Thymus (tissue), 11 donors: Measurements from ENCODE around the gene F5. TPM values are rescaled to one million over a fixed set of nuclear protein-coding genes. Genes with fewer than 3 reads are reported as not detected.
"Not testable (repeated sequence)": the region's sequence is repeated elsewhere in the genome, so short reads cannot be mapped to it uniquely, and the experiment has no call there.

Experiments used
- DNase-seq, 9 donors: peaks; one replicate each; pipeline ENCODE4 v3.0.0-alpha.2; 2013; ENCODE audit warnings: low spot score in 9 of 9, low read depth in 6 of 9, missing footprints in 1 of 9
- H3K27ac ChIP-seq, 2 donors: one replicate each; pipeline ENCODE4 v1.5.1; 2013; ENCODE audit warnings: control low read depth in 1 of 2, low read depth in 1 of 2, low read length in 1 of 2, mild to moderate bottlenecking in 1 of 2, moderate library complexity in 1 of 2
- H3K27me3 ChIP-seq, 2 donors: one replicate each; pipeline ENCODE4 v1.5.1; 2013; ENCODE audit warnings: low read length in 1 of 2; ENCODE audit not compliant: control insufficient read depth in 2 of 2, insufficient read depth in 1 of 2
- H3K36me3 ChIP-seq, 2 donors: one replicate each; pipeline ENCODE4 v1.5.1; 2013; ENCODE audit warnings: low read length in 1 of 2, mild to moderate bottlenecking in 1 of 2, moderate library complexity in 1 of 2; ENCODE audit not compliant: control insufficient read depth in 2 of 2, insufficient read depth in 2 of 2
- H3K4me1 ChIP-seq, 2 donors: one replicate each; pipeline ENCODE4 v1.5.1; 2013; ENCODE audit warnings: low read length in 2 of 2; ENCODE audit not compliant: control insufficient read depth in 2 of 2, insufficient read depth in 2 of 2
- H3K4me3 ChIP-seq, 2 donors: one replicate each; pipeline ENCODE4 v1.5.1; 2013; ENCODE audit warnings: low read length in 2 of 2, control low read depth in 1 of 2, mild to moderate bottlenecking in 1 of 2
- H3K9me3 ChIP-seq, 2 donors: one replicate each; pipeline ENCODE4 v1.5.1; 2013; ENCODE audit warnings: low read length in 1 of 2, mild to moderate bottlenecking in 1 of 2; ENCODE audit not compliant: control insufficient read depth in 2 of 2, insufficient read depth in 1 of 2
- WGBS: extraction: QIAGEN DNeasy Blood & Tissue Kit; methylation state at CpG from one replicate; pipeline ENCODE4 v1.1.7; 2013; 5-methylcytosine and 5-hydroxymethylcytosine counted together
- polyA plus RNA-seq: library from polyadenylated mRNA; stranded (reverse); fragments of 200-250 nt; gene quantifications from one replicate; pipeline ENCODE4 v1.2.3, GENCODE V29; 2013
- total RNA-seq: library from RNA; stranded (reverse); fragments of 120-200 nt; gene quantifications from one replicate; pipeline ENCODE4 v1.2.4, GENCODE V29; 2013
- donor health status: healthy.

Gene F5
- total and polyA plus RNA-seq, 2 donors, result 0.85 to 4.1 TPM

DNA sequence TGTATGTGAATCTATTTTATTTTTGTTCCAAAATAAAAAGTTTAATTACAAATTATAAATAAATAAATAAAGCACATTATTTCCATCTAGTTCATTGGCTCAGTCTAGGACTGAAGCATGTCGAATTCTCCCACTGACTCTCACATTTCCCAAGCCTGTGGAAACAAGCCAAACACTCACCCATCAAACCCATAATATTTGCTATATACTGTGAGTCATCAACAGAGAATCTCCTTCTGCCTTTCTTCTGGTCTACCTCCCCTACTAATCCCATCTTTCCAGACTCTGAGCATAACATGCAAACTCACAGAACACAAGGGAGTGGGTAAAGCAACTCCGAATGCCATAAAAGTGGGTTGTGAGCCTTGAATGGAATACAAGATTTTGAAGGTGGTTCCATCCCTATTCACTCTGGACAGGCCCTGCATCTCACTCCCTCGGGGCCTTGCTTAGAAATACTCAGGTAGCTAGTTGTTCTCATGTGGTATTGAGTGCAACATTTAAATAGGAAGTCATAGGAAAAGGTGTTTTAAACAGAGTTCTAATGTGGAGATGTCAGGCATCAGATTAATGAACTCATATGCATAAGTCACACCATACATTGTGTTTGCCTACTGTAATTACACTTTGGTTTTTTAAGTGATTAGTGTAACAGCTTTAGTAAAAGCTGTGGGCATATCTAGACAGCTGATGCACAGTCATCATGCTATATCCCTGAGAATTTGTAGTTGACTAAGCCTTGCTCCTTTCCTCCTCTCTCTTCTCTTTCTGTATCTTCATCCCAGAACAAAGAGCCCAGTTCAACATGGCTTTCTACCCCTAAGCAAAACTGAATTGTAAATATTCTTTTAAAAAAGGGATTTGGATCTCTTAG lies 47.0 kb downstream of the F5 start:
- Histone ChIP-seq H3K27me3 (no peaks in the 10 kb centered on the region), H3K4me1 (no peaks in the 10 kb centered on the region), H3K4me3 (no peak overlapping the region), H3K9me3 (no peaks in the 10 kb centered on the region), H3K36me3 (no peaks in the 10 kb centered on the region), H3K27ac (no peak overlapping the region)
- WGBS, result 94% methylated on average over 3 of the region's 3 CpGs
- no peak for DNase-seq

- Histone ChIP-seq H3K27me3 (no peaks in the 10 kb centered on the region), H3K27ac (no peak overlapping the region), H3K4me1 (no peaks in the 10 kb centered on the region), H3K9me3 (no peaks in the 10 kb centered on the region), H3K4me3 (no peak overlapping the region), H3K36me3 (no peaks in the 10 kb centered on the region)
- DNase-seq, result no peak
- 98% methylated on average over 2 of the region's 2 CpGs for WGBS
Measured at GRCh38 chr1:169534653-169535052, 51.6 kb downstream of the F5 start.

GRCh38 chr1:169533528-169534190 lies 52.6 kb downstream of the F5 start:
- H3K27me3 ChIP-seq, H3K27ac ChIP-seq, DNase-seq, H3K4me1 ChIP-seq, H3K4me3 ChIP-seq, H3K9me3 ChIP-seq, H3K36me3 ChIP-seq: not testable (repeated sequence)
- 96% methylated on average over 9 of the region's 9 CpGs for WGBS

- no peak overlapping the region for H3K27ac ChIP-seq
- H3K4me1 ChIP-seq, result peaks cover 8 to 19% of the 10 kb centered on the region in 2 donors
- no peak for DNase-seq
- no peak overlapping the region for H3K4me3 ChIP-seq
- no peaks in the 10 kb centered on the region for H3K36me3 ChIP-seq
- H3K27me3 ChIP-seq, result no peaks in the 10 kb centered on the region
- no peaks in the 10 kb centered on the region for H3K9me3 ChIP-seq
- 97% methylated on average over 3 of the region's 3 CpGs for WGBS
Measured at GRCh38 chr1:169530448-169530847, 55.8 kb downstream of the F5 start.

DNA sequence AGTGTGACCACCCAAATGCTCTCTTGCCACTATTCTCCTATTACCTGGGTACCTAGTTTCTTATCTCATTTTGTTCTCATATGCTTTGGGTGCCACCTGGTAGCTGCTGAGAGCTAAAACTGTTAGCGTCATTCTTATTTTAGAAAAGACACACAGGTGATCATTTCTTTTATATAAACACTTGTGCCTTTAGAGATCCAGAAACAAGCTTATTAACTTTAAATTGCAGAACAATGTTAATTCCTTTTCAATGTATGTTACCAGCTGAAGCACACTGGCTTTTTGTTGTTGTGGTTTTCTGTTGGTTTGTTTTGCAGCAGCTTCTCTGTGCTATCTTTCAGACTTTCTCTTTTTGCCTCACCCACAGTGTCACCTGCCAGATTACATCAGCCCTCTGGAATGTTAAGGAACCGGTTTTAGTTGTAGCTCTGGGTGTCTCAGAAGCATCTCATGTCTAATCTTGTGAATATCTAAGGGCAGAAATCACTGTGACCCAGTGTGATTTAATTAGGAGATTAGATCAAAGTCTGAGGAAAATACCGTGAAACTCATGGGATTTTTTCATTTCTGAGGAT lies 57.1 kb downstream of the F5 start:
- H3K27ac ChIP-seq, result peak overlapping the region; percentile 19 to 84
- H3K4me3 ChIP-seq, result no peak overlapping the region
- H3K4me1 ChIP-seq, result peaks cover 8 to 19% of the 10 kb centered on the region in 2 donors
- no peaks in the 10 kb centered on the region for H3K27me3 ChIP-seq
- peak in 6 of 9 donors; percentile 24 to 77 (median 44) for DNase-seq
- H3K36me3 ChIP-seq, result no peaks in the 10 kb centered on the region
- 29% methylated on average over 3 of the region's 3 CpGs for WGBS
- no peaks in the 10 kb centered on the region for H3K9me3 ChIP-seq

DNA sequence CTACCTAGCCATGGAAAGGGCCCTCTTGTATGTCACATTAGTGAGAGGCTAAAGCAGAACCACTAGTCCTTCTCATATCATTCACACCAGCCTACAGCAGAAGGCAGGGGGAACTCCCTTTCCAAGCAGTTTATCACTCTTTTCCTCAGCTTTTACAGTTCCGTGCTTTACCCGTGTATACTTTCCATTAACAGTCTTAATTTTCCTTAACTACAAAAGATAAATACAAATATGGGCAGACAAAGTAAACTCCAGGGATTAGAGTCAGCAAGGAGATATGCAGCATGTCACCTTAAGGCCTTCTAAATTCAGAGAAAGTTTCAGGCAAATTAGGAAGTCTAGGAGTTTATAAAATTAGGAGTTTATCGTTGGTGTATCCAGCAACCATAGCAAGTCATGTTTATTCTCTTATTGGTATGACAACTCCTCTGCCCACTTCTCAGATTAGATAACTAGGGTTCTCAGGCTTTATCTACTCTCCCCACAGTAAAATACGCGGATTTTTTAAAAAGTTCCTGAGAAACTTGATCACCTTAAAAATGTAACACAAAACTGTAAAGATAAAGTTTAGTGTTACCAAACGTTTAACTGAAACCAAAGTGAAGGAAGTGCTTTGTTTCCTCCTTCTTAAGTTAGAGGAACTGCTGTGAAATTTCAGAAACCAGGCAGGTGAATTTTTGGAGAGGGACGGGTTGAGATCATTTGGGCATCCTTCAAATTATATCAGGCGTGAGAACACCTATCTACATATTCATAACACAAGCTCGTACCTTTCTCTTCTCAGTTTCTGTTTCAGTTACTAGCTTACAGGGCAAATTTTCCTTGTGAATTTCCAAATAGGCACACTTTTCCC lies 57.8 kb downstream of the F5 start:
- 32% methylated on average over 9 of the region's 9 CpGs for WGBS
- no peak overlapping the region for H3K4me3 ChIP-seq
- peak overlapping the region; percentile 19 to 84 for H3K27ac ChIP-seq
- H3K9me3 ChIP-seq, result no peaks in the 10 kb centered on the region
- H3K4me1 ChIP-seq, result peaks cover 8 to 19% of the 10 kb centered on the region in 2 donors
- H3K36me3 ChIP-seq, result no peaks in the 10 kb centered on the region
- DNase-seq, result peak in 1 of 9 donors; percentile 30
- no peaks in the 10 kb centered on the region for H3K27me3 ChIP-seq

DNA sequence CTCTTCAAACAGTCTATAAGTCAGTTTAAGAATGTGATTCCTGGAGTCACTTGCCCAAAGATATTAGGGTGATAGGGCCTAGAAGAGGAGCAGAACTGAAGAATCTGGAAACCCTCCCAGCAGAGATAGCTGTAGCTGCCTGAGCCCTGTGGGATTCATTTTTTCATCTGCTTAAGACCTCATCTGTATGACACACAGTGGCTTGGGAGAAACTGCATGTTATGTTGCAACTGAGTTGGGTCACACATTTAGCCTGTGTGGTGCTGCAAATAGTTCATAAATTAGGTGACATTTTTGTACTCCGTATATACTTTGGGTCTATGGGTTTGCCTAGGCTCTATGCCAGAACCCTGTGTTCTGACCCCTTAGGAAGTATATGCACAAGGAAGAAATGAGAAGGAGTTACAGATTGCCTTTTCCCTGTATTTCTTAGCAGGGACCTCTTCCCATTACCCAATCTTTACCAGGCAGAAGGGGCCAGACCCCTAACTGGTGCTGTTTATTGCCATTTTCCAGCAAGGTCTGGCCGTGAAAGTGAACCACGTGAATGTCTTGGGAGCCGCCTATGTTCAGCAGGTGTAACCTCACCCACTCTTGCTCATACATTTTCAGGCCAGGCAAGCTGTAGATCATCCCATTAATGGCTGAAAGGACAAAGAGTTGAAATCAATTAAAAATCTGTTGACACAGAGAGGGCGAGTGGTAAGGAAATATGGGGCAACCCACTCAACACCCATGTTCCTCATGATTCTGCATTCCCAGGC lies 58.6 kb downstream of the F5 start:
- 97% methylated on average over 5 of the region's 5 CpGs for WGBS
- no peaks in the 10 kb centered on the region for H3K36me3 ChIP-seq

GRCh38 chr1:169527001-169527400 lies 59.3 kb downstream of the F5 start:
- WGBS, result 98% methylated on average over 3 of the region's 3 CpGs
- no peak overlapping the region for H3K27ac ChIP-seq
- H3K4me3 ChIP-seq, result no peak overlapping the region
- H3K4me1 ChIP-seq, result peaks cover 8 to 19% of the 10 kb centered on the region in 2 donors
- no peaks in the 10 kb centered on the region for H3K36me3 ChIP-seq
- DNase-seq, result no peak
- no peaks in the 10 kb centered on the region for H3K27me3 ChIP-seq
- no peaks in the 10 kb centered on the region for H3K9me3 ChIP-seq

More for the DNA sequence above, 58.6 kb downstream of the F5 start:
- Histone ChIP-seq H3K27ac (no peak overlapping the region), H3K27me3 (no peaks in the 10 kb centered on the region), H3K4me1 (peaks cover 8 to 19% of the 10 kb centered on the region in 2 donors), H3K4me3 (no peak overlapping the region), H3K9me3 (no peaks in the 10 kb centered on the region)
- DNase-seq, result no peak
